ENCODE measurements around the gene POU2F1.
A peak's percentile ranks its signal among the peaks of the same experiment; 100 is the strongest.

DNA sequence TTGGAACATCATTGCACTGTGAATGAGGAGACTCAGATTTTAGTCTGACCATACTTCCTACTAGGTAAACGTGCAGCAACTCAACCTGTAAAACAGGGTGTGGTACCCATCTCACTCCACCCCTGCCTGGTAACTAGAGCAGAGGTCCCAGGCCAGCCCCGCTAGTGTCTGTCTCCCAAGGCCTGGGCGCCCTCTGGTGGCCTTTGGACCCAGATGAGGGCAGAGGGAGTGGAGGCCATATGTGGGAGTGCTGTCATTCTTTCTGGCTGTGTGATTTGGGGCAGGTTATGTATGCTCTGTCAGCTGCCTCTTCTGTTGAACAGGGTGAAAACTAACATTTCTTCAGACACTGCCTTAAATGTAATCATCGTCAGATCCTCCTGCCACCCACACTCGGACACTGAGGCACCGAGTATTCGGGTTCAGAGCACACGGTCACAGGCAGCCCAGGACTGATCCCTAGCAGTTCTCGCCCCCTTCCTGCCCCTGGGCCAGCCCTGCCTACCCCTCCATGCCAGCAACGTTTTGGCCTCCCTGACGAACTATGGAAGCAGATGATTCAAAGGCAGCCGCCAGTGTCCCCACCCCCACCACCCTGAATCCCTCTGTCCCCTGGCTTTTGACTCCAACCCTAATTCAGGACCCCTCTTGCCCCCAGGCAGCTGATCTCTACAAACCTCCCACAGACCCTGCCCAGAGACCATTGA is 221.6 kb downstream of the POU2F1 start:
- TF ChIP-seq, protein P1, sequence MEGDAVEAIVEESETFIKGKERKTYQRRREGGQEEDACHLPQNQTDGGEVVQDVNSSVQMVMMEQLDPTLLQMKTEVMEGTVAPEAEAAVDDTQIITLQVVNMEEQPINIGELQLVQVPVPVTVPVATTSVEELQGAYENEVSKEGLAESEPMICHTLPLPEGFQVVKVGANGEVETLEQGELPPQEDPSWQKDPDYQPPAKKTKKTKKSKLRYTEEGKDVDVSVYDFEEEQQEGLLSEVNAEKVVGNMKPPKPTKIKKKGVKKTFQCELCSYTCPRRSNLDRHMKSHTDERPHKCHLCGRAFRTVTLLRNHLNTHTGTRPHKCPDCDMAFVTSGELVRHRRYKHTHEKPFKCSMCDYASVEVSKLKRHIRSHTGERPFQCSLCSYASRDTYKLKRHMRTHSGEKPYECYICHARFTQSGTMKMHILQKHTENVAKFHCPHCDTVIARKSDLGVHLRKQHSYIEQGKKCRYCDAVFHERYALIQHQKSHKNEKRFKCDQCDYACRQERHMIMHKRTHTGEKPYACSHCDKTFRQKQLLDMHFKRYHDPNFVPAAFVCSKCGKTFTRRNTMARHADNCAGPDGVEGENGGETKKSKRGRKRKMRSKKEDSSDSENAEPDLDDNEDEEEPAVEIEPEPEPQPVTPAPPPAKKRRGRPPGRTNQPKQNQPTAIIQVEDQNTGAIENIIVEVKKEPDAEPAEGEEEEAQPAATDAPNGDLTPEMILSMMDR (conservative IDR thresholded peaks at IDR 0.05): peak; percentile 91
- TF ChIP-seq EZH2 (IDR thresholded peaks at IDR 0.05; ENCODE audit: low read depth): no peak
